Measurements from ENCODE around the gene MTUS2.
"Not testable (repeated sequence)": the region's sequence is repeated elsewhere in the genome, so short reads cannot be mapped to it uniquely, and the experiment has no call there.

Gene MTUS2

GRCh38 chr13:29175250-29175873 lies 355.2 kb downstream of the MTUS2 start:
- no peak overlapping the region for H3K27ac ChIP-seq (ENCODE audit: low read depth, low read length)
- H3K4me1 ChIP-seq (ENCODE audit: control insufficient read depth, insufficient read depth, low read length, unreplicated experiment), result no peaks in the 10 kb centered on the region
- H3K4me3 ChIP-seq (ENCODE audit: low read depth, low read length), result no peak overlapping the region
- no peak overlapping the region for H2AFZ ChIP-seq (ENCODE audit: low read length, unreplicated experiment)
- H3K79me2 ChIP-seq (ENCODE audit: control insufficient read depth, insufficient read depth, low read length, unreplicated experiment), result no peaks in the 10 kb centered on the region
- no peaks in the 10 kb centered on the region for H3K36me3 ChIP-seq (ENCODE audit: insufficient read depth, low read length)
- no peaks in the 10 kb centered on the region for H3K27me3 ChIP-seq (ENCODE audit: insufficient read depth, low read length)

DNA sequence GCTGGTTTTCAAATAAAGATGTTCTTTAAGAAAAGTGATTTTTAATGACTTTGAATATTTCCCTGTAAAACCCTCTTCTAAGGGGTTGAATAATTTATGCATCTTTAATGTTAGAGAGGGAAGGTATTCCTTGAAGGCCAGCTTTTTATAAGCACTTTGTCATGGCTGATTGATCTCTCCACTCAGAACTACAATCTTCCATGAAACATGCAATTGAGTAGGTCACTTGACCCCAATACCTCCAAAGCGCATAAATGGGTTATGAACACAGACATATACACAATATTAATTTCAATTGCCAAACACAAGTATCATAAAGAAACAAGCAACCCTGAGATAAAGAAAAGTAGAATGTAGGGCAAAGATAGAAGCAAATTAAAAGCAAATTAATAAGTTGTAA lies 359.9 kb downstream of the MTUS2 start:
- Histone ChIP-seq H3K4me1 (ENCODE audit: control insufficient read depth, insufficient read depth, low read length, unreplicated experiment) (no peaks in the 10 kb centered on the region), H3K27ac (ENCODE audit: low read depth, low read length) (no peak overlapping the region), H3K4me3 (ENCODE audit: low read depth, low read length) (no peak overlapping the region), H3K36me3 (ENCODE audit: insufficient read depth, low read length) (no peaks in the 10 kb centered on the region), H3K27me3 (ENCODE audit: insufficient read depth, low read length) (no peaks in the 10 kb centered on the region), H2AFZ (ENCODE audit: low read length, unreplicated experiment) (no peak overlapping the region), H3K79me2 (ENCODE audit: control insufficient read depth, insufficient read depth, low read length, unreplicated experiment) (no peaks in the 10 kb centered on the region)

GRCh38 chr13:29182216-29182615 lies 362.1 kb downstream of the MTUS2 start:
- Histone ChIP-seq H3K27ac (ENCODE audit: low read depth, low read length) (no peak overlapping the region), H2AFZ (ENCODE audit: low read length, unreplicated experiment) (no peak overlapping the region), H3K4me1 (ENCODE audit: control insufficient read depth, insufficient read depth, low read length, unreplicated experiment) (no peaks in the 10 kb centered on the region), H3K36me3 (ENCODE audit: insufficient read depth, low read length) (no peaks in the 10 kb centered on the region), H3K4me3 (ENCODE audit: low read depth, low read length) (no peak overlapping the region), H3K27me3 (ENCODE audit: insufficient read depth, low read length) (no peaks in the 10 kb centered on the region), H3K79me2 (ENCODE audit: control insufficient read depth, insufficient read depth, low read length, unreplicated experiment) (no peaks in the 10 kb centered on the region)

- no peak overlapping the region for H3K27ac ChIP-seq (ENCODE audit: low read depth, low read length)
- H3K36me3 ChIP-seq (ENCODE audit: insufficient read depth, low read length), result no peaks in the 10 kb centered on the region
- no peak overlapping the region for H2AFZ ChIP-seq (ENCODE audit: low read length, unreplicated experiment)
- H3K79me2 ChIP-seq (ENCODE audit: control insufficient read depth, insufficient read depth, low read length, unreplicated experiment), result no peaks in the 10 kb centered on the region
- H3K4me1 ChIP-seq (ENCODE audit: control insufficient read depth, insufficient read depth, low read length, unreplicated experiment), result no peaks in the 10 kb centered on the region
- no peaks in the 10 kb centered on the region for H3K27me3 ChIP-seq (ENCODE audit: insufficient read depth, low read length)
- no peak overlapping the region for H3K4me3 ChIP-seq (ENCODE audit: low read depth, low read length)
Observed at GRCh38 chr13:29185926-29186325, 365.8 kb downstream of the MTUS2 start.

GRCh38 chr13:29187584-29187983 lies 367.4 kb downstream of the MTUS2 start:
- no peak overlapping the region for H2AFZ ChIP-seq (ENCODE audit: low read length, unreplicated experiment)
- H3K79me2 ChIP-seq (ENCODE audit: control insufficient read depth, insufficient read depth, low read length, unreplicated experiment), result no peaks in the 10 kb centered on the region
- no peak overlapping the region for H3K4me3 ChIP-seq (ENCODE audit: low read depth, low read length)
- no peaks in the 10 kb centered on the region for H3K27me3 ChIP-seq (ENCODE audit: insufficient read depth, low read length)
- H3K4me1 ChIP-seq (ENCODE audit: control insufficient read depth, insufficient read depth, low read length, unreplicated experiment), result no peaks in the 10 kb centered on the region
- H3K36me3 ChIP-seq (ENCODE audit: insufficient read depth, low read length), result no peaks in the 10 kb centered on the region
- no peak overlapping the region for H3K27ac ChIP-seq (ENCODE audit: low read depth, low read length)

DNA sequence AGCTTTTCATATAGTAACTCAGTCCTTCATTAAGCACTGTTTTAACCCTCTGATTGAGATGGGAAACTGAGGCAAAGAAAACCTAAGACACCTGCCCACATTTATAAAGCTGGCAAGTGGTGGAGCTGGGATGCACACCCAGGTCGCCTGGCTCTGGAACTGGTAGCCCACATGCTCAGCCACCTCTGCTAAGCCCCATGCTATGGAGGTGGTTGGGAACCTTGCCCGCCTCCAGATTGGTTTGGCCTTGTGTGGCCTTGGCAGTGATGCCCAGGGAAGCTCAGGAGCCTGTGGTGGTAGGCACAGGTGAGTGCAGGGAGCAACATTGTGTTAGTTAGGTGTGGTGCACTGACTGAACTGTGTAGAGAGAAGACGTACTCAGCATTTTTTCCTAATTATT lies 370.2 kb downstream of the MTUS2 start:
- no peak overlapping the region for H3K4me3 ChIP-seq (ENCODE audit: low read depth, low read length)
- H3K27me3 ChIP-seq (ENCODE audit: insufficient read depth, low read length), result no peaks in the 10 kb centered on the region
- H3K79me2 ChIP-seq (ENCODE audit: control insufficient read depth, insufficient read depth, low read length, unreplicated experiment), result no peaks in the 10 kb centered on the region

DNA sequence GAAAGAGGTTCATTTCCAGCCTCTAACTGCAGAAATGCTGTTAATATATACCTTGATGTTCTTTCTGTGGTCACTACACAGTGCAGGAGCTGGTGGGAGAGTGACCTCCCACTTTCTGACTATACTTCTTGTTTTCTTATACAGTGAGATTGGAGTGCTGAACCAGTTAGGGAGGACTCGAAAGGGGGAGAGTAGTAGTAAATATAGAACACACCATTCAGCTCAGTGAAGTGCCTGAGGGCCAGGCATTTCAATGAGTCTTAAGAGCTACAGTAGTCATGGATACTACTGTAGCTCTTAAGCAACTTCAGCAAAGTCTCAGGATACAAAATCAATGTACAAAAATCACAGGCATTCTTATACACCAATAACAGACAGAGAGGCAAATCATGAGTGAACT lies 372.9 kb downstream of the MTUS2 start:
- H3K4me3 ChIP-seq (ENCODE audit: low read depth, low read length), result no peak overlapping the region
- no peaks in the 10 kb centered on the region for H3K27me3 ChIP-seq (ENCODE audit: insufficient read depth, low read length)
- H2AFZ ChIP-seq (ENCODE audit: low read length, unreplicated experiment), result no peak overlapping the region
- no peaks in the 10 kb centered on the region for H3K36me3 ChIP-seq (ENCODE audit: insufficient read depth, low read length)
- no peak overlapping the region for H3K27ac ChIP-seq (ENCODE audit: low read depth, low read length)
- no peaks in the 10 kb centered on the region for H3K79me2 ChIP-seq (ENCODE audit: control insufficient read depth, insufficient read depth, low read length, unreplicated experiment)
- H3K4me1 ChIP-seq (ENCODE audit: control insufficient read depth, insufficient read depth, low read length, unreplicated experiment), result no peaks in the 10 kb centered on the region

More for the DNA sequence above, 370.2 kb downstream of the MTUS2 start:
- Histone ChIP-seq H3K36me3 (ENCODE audit: insufficient read depth, low read length) (no peaks in the 10 kb centered on the region), H3K27ac (ENCODE audit: low read depth, low read length) (no peak overlapping the region), H3K4me1 (ENCODE audit: control insufficient read depth, insufficient read depth, low read length, unreplicated experiment) (no peaks in the 10 kb centered on the region), H2AFZ (ENCODE audit: low read length, unreplicated experiment) (no peak overlapping the region)

GRCh38 chr13:29195456-29195855 lies 375.3 kb downstream of the MTUS2 start:
- no peaks in the 10 kb centered on the region for H3K27me3 ChIP-seq (ENCODE audit: insufficient read depth, low read length)
- no peaks in the 10 kb centered on the region for H3K4me1 ChIP-seq (ENCODE audit: control insufficient read depth, insufficient read depth, low read length, unreplicated experiment)
- H3K4me3 ChIP-seq (ENCODE audit: low read depth, low read length), result no peak overlapping the region
- no peak overlapping the region for H2AFZ ChIP-seq (ENCODE audit: low read length, unreplicated experiment)
- H3K79me2 ChIP-seq (ENCODE audit: control insufficient read depth, insufficient read depth, low read length, unreplicated experiment), result no peaks in the 10 kb centered on the region
- no peak overlapping the region for H3K27ac ChIP-seq (ENCODE audit: low read depth, low read length)
- H3K36me3 ChIP-seq (ENCODE audit: insufficient read depth, low read length), result no peaks in the 10 kb centered on the region

DNA sequence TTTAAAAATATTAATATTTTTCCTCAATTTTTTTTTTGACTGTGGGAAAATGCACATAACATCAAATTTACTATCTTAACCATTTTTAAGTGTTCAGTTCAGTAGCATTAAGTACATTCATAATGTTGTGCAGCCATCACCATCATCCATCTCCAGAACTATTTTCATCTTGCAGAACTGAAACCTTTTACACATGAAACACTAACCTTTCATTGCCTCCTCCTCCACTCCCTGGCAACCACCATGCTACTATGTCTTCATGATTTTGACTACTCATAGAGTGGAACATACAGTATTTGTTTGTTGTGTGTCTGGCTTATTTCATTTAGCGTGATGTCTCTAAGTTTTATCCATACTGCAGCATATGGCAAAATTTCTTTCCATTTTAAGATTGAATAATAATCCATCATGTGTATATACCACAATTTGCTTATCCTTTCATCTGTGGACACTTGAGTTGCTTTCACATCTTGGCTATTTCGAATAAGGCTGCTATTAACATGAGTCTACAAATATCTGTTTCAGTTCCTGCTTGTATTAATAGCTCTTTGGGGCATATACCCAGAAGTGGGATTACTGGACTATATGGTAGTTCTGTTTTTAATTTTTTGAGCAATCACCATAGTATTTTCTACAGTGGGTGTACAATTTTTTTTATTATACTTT lies 376.4 kb downstream of the MTUS2 start:
- no peaks in the 10 kb centered on the region for H3K27me3 ChIP-seq (ENCODE audit: insufficient read depth, low read length)
- no peaks in the 10 kb centered on the region for H3K79me2 ChIP-seq (ENCODE audit: control insufficient read depth, insufficient read depth, low read length, unreplicated experiment)
- no peak overlapping the region for H3K4me3 ChIP-seq (ENCODE audit: low read depth, low read length)
- no peak overlapping the region for H2AFZ ChIP-seq (ENCODE audit: low read length, unreplicated experiment)
- H3K27ac ChIP-seq (ENCODE audit: low read depth, low read length), result no peak overlapping the region
- no peaks in the 10 kb centered on the region for H3K36me3 ChIP-seq (ENCODE audit: insufficient read depth, low read length)
- no peaks in the 10 kb centered on the region for H3K4me1 ChIP-seq (ENCODE audit: control insufficient read depth, insufficient read depth, low read length, unreplicated experiment)

- not testable (repeated sequence) for H3K79me2 ChIP-seq (ENCODE audit: control insufficient read depth, insufficient read depth, low read length, unreplicated experiment); H3K4me3 ChIP-seq (ENCODE audit: low read depth, low read length); H3K27ac ChIP-seq (ENCODE audit: low read depth, low read length); H3K4me1 ChIP-seq (ENCODE audit: control insufficient read depth, insufficient read depth, low read length, unreplicated experiment); H2AFZ ChIP-seq (ENCODE audit: low read length, unreplicated experiment); H3K27me3 ChIP-seq (ENCODE audit: insufficient read depth, low read length); H3K36me3 ChIP-seq (ENCODE audit: insufficient read depth, low read length)
Observed at GRCh38 chr13:29202753-29203152, 382.6 kb downstream of the MTUS2 start.

GRCh38 chr13:29204651-29205050 lies 384.5 kb downstream of the MTUS2 start:
- Histone ChIP-seq H3K4me3 (ENCODE audit: low read depth, low read length) (no peak overlapping the region), H3K4me1 (ENCODE audit: control insufficient read depth, insufficient read depth, low read length, unreplicated experiment) (no peaks in the 10 kb centered on the region), H3K36me3 (ENCODE audit: insufficient read depth, low read length) (no peaks in the 10 kb centered on the region), H3K27me3 (ENCODE audit: insufficient read depth, low read length) (no peaks in the 10 kb centered on the region), H3K27ac (ENCODE audit: low read depth, low read length) (no peak overlapping the region), H3K79me2 (ENCODE audit: control insufficient read depth, insufficient read depth, low read length, unreplicated experiment) (no peaks in the 10 kb centered on the region), H2AFZ (ENCODE audit: low read length, unreplicated experiment) (no peak overlapping the region)
